HepG2 (cell line): ENCODE data around the gene HSPA6. TPM values are rescaled to one million over a fixed set of nuclear protein-coding genes. Genes with fewer than 3 reads are reported as not detected.
"Not testable (repeated sequence)": the region's sequence is repeated elsewhere in the genome, so short reads cannot be mapped to it uniquely, and the experiment has no call there.

Experiments used
- HNRNPLL ChIP-seq: fragments of 200-400 bp; formaldehyde crosslinking; IDR thresholded peaks from 2 replicates; pipeline ENCODE4 v1.6.1; 2017; ENCODE audit warnings: mild to moderate bottlenecking, low read depth, low read length; ENCODE audit not compliant: poor library complexity, severe bottlenecking
- MAF1 ChIP-seq: sonication (generic); formaldehyde crosslinking; IDR thresholded peaks from 2 replicates; pipeline ENCODE4 v1.5.0; 2020; ENCODE audit warnings: missing genetic modification reagents, borderline replicate concordance
- NAIF1 ChIP-seq: sonication (generic); formaldehyde crosslinking; IDR thresholded peaks from 2 replicates; pipeline ENCODE4 v1.5.0; 2020; ENCODE audit warnings: mild to moderate bottlenecking, missing genetic modification reagents, borderline replicate concordance
- NR2F6 ChIP-seq, 2 experiments: IDR thresholded peaks; 2 replicates each; pipeline ENCODE4 v1.6.1; 2016; ENCODE audit warnings: antibody characterized with exemption in 1 of 2, mild to moderate bottlenecking in 1 of 2
- SALL1 ChIP-seq: sonication (generic); formaldehyde crosslinking; IDR thresholded peaks from 2 replicates; pipeline ENCODE4 v1.8.0; 2022; ENCODE audit warnings: mild to moderate bottlenecking, missing genetic modification reagents
- ZFP36 ChIP-seq: fragments of 150-350 bp; IDR thresholded peaks from 2 replicates; pipeline ENCODE4 v1.6.1; 2018; ENCODE audit warnings: borderline replicate concordance, low read length, low read depth; ENCODE audit not compliant: partially characterized antibody
- ZNF670 ChIP-seq: sonication (generic); formaldehyde crosslinking; IDR thresholded peaks from 2 replicates; pipeline ENCODE4 v1.8.0; 2022; ENCODE audit warnings: mild to moderate bottlenecking, missing genetic modification reagents, borderline replicate concordance
- ZNF792 ChIP-seq: IDR thresholded peaks from 2 replicates; pipeline ENCODE4 v1.6.1; 2016
- polyA plus RNA-seq, 8 experiments: library from polyadenylated mRNA; depleted of rRNA in 3 of 8; stranded (reverse) in 7 of 8; unstranded in 1 of 8; fragments of >200 nt; fragmentation: Illumina TruSeq in 4 of 8; extraction: Trizol in 4 of 8; gene quantifications; 2 replicates each; pipeline versions ENCODE4 v1.2.1 to v1.2.3, GENCODE V29; 2011 to 2016; ENCODE audit warnings: low read depth in 4 of 8, missing spikeins in 1 of 8, mixed read lengths in 1 of 8; ENCODE audit not compliant: insufficient read depth in 1 of 8
- total RNA-seq, 5 experiments: library from RNA; depleted of rRNA; stranded (reverse); fragments of >200 nt; fragmentation: Illumina TruSeq; extraction: Trizol; gene quantifications; 2 replicates each; pipeline ENCODE4 v1.2.3, GENCODE V29; 2016; ENCODE audit warnings: low read depth in 1 of 5
- TF ChIP-seq, protein P1 (sequence below): IDR thresholded peaks from 2 replicates; pipeline ENCODE4 v1.6.1; 2016; ENCODE audit warnings: low read depth, borderline replicate concordance
- TF ChIP-seq, protein P2 (sequence below): IDR thresholded peaks from 2 replicates; pipeline ENCODE4 v1.6.1; 2016; ENCODE audit warnings: mild to moderate bottlenecking
- TF ChIP-seq, protein P3 (sequence below): IDR thresholded peaks from 2 replicates; pipeline ENCODE4 v1.6.1; 2012; ENCODE audit warnings: low read depth, low read length, improper control_type of control experiment
- TF ChIP-seq, protein P4 (sequence below): IDR thresholded peaks from 2 replicates; pipeline ENCODE4 v1.4.0; 2020; ENCODE audit warnings: mild to moderate bottlenecking, missing genetic modification reagents
- TF ChIP-seq, protein P5 (sequence below): sonication (generic); formaldehyde crosslinking; IDR thresholded peaks from 2 replicates; pipeline ENCODE4 v1.4.0; 2020; ENCODE audit warnings: missing genetic modification reagents
- TF ChIP-seq, protein P6 (sequence below): IDR thresholded peaks from 2 replicates; pipeline ENCODE4 v1.6.1; 2018; ENCODE audit warnings: missing genetic modification reagents, mild to moderate bottlenecking, missing compliant biosample characterization

The HSPA6 gene
- total and polyA plus RNA-seq, 2 of the 13 experiments (the other 11 are each of a cell fraction or from before 2014, with no cell fraction given), result 0.07 TPM; not detected in 1

DNA sequence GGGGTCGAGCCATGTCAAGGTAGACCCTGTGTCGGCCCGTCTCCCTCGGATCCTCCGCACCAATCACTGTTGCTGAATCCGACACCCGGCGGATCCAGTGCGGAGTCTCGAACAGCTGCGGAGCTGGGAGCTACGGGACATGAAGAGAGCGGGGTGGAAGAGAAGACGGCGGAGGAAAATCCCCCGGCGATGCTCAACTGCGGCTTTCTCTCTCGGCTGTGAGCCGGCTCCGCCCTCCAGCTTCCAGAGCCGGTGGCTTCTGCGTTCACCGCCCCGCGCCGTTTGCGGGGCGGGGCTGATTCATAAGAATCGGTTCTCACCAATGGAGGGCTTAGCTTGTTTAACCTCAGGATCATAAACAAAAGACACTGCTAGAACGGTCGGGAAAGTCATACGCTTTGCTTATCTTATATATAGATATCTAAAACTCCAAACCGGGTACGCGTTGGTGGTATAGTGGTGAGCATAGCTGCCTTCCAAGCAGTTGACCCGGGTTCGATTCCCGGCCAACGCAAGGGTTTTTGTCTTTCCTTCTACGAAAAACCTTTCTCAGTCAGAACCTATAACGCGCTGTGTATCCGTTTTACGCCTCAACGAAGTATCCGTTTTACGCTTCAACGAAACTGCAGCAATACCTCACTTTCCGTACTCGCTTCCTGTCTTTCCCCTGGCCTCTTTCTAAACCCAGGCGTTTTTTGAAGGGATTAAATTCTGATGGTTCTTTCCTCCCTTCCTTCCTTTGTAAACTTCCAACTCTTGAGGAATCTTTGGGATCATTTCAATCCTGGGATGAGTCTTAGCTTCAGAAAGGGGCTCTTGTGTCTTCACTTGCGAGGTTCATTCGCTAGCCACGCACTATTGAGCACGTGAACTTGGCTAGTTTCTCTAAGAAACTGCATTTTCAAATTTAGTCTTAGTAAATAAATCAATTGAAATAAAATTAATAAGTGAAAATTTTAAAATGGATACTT lies 6.6 kb downstream of the HSPA6 start (continued):
- TF ChIP-seq NR2F6 (IDR thresholded peaks at IDR 0.05) (peak; percentile 25; the same call in 1 of the 2 replicates), NAIF1 (0 out of 2 replicates have a peak, but pooled peaks have one; percentile 46), SALL1 (CRISPR knock-in tag) (peak; percentile 25; the same call in 1 of the 2 replicates), ZNF792 (CRISPR knock-in tag) (0 out of 2 replicates have a peak, but pooled peaks have one; percentile 27), ZFP36 (peak; percentile 13), MAF1 (CRISPR knock-in tag) (peak; percentile 91), ZNF670 (0 out of 2 replicates have a peak, but pooled peaks have one; percentile 36), HNRNPLL (peak; percentile 85)
- TF ChIP-seq NR2F6 (CRISPR knock-in tag; IDR thresholded peaks at IDR 0.05), result not testable (repeated sequence)
- TF ChIP-seq, protein P1, sequence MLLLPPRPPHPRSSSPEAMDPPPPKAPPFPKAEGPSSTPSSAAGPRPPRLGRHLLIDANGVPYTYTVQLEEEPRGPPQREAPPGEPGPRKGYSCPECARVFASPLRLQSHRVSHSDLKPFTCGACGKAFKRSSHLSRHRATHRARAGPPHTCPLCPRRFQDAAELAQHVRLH, result 0 out of 2 replicates have a peak, but pooled peaks have one; percentile 37
- TF ChIP-seq, protein P2, sequence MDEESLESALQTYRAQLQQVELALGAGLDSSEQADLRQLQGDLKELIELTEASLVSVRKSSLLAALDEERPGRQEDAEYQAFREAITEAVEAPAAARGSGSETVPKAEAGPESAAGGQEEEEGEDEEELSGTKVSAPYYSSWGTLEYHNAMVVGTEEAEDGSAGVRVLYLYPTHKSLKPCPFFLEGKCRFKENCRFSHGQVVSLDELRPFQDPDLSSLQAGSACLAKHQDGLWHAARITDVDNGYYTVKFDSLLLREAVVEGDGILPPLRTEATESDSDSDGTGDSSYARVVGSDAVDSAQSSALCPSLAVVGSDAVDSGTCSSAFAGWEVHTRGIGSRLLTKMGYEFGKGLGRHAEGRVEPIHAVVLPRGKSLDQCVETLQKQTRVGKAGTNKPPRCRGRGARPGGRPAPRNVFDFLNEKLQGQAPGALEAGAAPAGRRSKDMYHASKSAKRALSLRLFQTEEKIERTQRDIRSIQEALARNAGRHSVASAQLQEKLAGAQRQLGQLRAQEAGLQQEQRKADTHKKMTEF (CRISPR knock-in tag), result peak; percentile 45; the same call in 1 of the 2 replicates
- TF ChIP-seq, protein P3, sequence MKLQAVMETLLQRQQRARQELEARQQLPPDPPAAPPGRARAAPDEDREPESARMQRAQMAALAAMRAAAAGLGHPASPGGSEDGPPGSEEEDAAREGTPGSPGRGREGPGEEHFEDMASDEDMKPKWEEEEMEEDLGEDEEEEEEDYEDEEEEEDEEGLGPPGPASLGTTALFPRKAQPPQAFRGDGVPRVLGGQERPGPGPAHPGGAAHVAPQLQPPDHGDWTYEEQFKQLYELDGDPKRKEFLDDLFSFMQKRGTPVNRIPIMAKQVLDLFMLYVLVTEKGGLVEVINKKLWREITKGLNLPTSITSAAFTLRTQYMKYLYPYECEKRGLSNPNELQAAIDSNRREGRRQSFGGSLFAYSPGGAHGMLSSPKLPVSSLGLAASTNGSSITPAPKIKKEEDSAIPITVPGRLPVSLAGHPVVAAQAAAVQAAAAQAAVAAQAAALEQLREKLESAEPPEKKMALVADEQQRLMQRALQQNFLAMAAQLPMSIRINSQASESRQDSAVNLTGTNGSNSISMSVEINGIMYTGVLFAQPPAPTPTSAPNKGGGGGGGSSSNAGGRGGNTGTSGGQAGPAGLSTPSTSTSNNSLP, result 0 out of 2 replicates have a peak, but pooled peaks have one; percentile 30
- TF ChIP-seq, protein P4, sequence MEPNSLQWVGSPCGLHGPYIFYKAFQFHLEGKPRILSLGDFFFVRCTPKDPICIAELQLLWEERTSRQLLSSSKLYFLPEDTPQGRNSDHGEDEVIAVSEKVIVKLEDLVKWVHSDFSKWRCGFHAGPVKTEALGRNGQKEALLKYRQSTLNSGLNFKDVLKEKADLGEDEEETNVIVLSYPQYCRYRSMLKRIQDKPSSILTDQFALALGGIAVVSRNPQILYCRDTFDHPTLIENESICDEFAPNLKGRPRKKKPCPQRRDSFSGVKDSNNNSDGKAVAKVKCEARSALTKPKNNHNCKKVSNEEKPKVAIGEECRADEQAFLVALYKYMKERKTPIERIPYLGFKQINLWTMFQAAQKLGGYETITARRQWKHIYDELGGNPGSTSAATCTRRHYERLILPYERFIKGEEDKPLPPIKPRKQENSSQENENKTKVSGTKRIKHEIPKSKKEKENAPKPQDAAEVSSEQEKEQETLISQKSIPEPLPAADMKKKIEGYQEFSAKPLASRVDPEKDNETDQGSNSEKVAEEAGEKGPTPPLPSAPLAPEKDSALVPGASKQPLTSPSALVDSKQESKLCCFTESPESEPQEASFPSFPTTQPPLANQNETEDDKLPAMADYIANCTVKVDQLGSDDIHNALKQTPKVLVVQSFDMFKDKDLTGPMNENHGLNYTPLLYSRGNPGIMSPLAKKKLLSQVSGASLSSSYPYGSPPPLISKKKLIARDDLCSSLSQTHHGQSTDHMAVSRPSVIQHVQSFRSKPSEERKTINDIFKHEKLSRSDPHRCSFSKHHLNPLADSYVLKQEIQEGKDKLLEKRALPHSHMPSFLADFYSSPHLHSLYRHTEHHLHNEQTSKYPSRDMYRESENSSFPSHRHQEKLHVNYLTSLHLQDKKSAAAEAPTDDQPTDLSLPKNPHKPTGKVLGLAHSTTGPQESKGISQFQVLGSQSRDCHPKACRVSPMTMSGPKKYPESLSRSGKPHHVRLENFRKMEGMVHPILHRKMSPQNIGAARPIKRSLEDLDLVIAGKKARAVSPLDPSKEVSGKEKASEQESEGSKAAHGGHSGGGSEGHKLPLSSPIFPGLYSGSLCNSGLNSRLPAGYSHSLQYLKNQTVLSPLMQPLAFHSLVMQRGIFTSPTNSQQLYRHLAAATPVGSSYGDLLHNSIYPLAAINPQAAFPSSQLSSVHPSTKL (CRISPR knock-in tag), result peak; percentile 63; the same call in 1 of the 2 replicates
- TF ChIP-seq, protein P5, sequence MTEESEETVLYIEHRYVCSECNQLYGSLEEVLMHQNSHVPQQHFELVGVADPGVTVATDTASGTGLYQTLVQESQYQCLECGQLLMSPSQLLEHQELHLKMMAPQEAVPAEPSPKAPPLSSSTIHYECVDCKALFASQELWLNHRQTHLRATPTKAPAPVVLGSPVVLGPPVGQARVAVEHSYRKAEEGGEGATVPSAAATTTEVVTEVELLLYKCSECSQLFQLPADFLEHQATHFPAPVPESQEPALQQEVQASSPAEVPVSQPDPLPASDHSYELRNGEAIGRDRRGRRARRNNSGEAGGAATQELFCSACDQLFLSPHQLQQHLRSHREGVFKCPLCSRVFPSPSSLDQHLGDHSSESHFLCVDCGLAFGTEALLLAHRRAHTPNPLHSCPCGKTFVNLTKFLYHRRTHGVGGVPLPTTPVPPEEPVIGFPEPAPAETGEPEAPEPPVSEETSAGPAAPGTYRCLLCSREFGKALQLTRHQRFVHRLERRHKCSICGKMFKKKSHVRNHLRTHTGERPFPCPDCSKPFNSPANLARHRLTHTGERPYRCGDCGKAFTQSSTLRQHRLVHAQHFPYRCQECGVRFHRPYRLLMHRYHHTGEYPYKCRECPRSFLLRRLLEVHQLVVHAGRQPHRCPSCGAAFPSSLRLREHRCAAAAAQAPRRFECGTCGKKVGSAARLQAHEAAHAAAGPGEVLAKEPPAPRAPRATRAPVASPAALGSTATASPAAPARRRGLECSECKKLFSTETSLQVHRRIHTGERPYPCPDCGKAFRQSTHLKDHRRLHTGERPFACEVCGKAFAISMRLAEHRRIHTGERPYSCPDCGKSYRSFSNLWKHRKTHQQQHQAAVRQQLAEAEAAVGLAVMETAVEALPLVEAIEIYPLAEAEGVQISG (CRISPR knock-in tag), result peak; percentile 46; the same call in 1 of the 2 replicates
- TF ChIP-seq, protein P6, sequence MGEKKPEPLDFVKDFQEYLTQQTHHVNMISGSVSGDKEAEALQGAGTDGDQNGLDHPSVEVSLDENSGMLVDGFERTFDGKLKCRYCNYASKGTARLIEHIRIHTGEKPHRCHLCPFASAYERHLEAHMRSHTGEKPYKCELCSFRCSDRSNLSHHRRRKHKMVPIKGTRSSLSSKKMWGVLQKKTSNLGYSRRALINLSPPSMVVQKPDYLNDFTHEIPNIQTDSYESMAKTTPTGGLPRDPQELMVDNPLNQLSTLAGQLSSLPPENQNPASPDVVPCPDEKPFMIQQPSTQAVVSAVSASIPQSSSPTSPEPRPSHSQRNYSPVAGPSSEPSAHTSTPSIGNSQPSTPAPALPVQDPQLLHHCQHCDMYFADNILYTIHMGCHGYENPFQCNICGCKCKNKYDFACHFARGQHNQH (CRISPR knock-in tag), result peak; percentile 75
